Keratinocyte (primary cell): Measurements from ENCODE around the gene GPRASP3. TPM values are rescaled to one million over a fixed set of nuclear protein-coding genes. Genes with fewer than 3 reads are reported as not detected.
A peak's percentile ranks its signal among the peaks of the same experiment; 100 is the strongest.

Source experiments
- DNase-seq: peaks from one replicate; pipeline ENCODE4 v3.0.0-alpha.2; 2011; ENCODE audit warnings: low read depth, missing footprints, low spot score
- FAIRE-seq: peaks from 2 replicates; lab custom pipeline; 2011; peaks lifted over from hg19 to GRCh38; lab: Jason Lieb, UNC
- H2AFZ ChIP-seq: 2 replicates; pipeline ENCODE4 v1.6.0; 2012; ENCODE audit warnings: low read length, control low read depth, inconsistent platforms; ENCODE audit not compliant: control insufficient read depth
- H3K27ac ChIP-seq: 2 replicates; pipeline ENCODE4 v1.5.1; 2011; ENCODE audit warnings: low read length; ENCODE audit not compliant: control insufficient read depth, insufficient read depth
- H3K27me3 ChIP-seq: 3 replicates; pipeline ENCODE4 v1.6.0; 2011; ENCODE audit warnings: low read length; ENCODE audit not compliant: control insufficient read depth, insufficient read depth; ENCODE audit errors: extremely low read depth
- H3K36me3 ChIP-seq, 2 experiments: 2 replicates in 1 of 2; 3 replicates in 1 of 2; pipeline ENCODE4 v1.5.1; 2011; ENCODE audit warnings: low read length in 2 of 2, mild to moderate bottlenecking in 1 of 2; ENCODE audit not compliant: control insufficient read depth in 2 of 2, insufficient read depth in 2 of 2; ENCODE audit errors: extremely low read depth in 1 of 2
- H3K4me1 ChIP-seq: 3 replicates; pipeline ENCODE4 v1.5.1; 2011; ENCODE audit warnings: low read length; ENCODE audit not compliant: control insufficient read depth, insufficient read depth; ENCODE audit errors: extremely low read depth
- H3K4me2 ChIP-seq: 3 replicates; pipeline ENCODE4 v1.6.0; 2011; ENCODE audit warnings: low read depth, low read length; ENCODE audit not compliant: control insufficient read depth, insufficient read depth; ENCODE audit errors: extremely low read depth
- H3K4me3 ChIP-seq, 3 experiments: fragments of 200-600 bp in 1 of 3; sonication (generic) in 1 of 3; 2 replicates in 2 of 3; 3 replicates in 1 of 3; pipeline ENCODE4 v1.5.1; 2011 to 2016; ENCODE audit warnings: low read length in 3 of 3, mild to moderate bottlenecking in 3 of 3, control low read depth in 2 of 3, inconsistent platforms in 1 of 3, low read depth in 1 of 3, mixed read lengths in 1 of 3, mixed run types in 1 of 3, moderate library complexity in 1 of 3; ENCODE audit not compliant: control insufficient read depth in 2 of 3, insufficient read depth in 2 of 3; ENCODE audit errors: extremely low read depth in 1 of 3
- H3K79me2 ChIP-seq: 2 replicates; pipeline ENCODE4 v1.6.0; 2012; ENCODE audit warnings: low read length; ENCODE audit not compliant: control insufficient read depth, insufficient read depth
- H3K9ac ChIP-seq: 3 replicates; pipeline ENCODE4 v1.6.0; 2011; ENCODE audit warnings: low read length; ENCODE audit not compliant: control insufficient read depth, insufficient read depth; ENCODE audit errors: extremely low read depth
- H3K9me1 ChIP-seq: 3 replicates; pipeline ENCODE4 v1.6.0; 2011; ENCODE audit warnings: low read length; ENCODE audit not compliant: control insufficient read depth, insufficient read depth; ENCODE audit errors: extremely low read depth
- H3K9me3 ChIP-seq: 2 replicates; pipeline ENCODE4 v1.5.1; 2012; ENCODE audit warnings: low read depth, low read length; ENCODE audit not compliant: control insufficient read depth
- H4K20me1 ChIP-seq: 3 replicates; pipeline ENCODE4 v1.6.0; 2011; ENCODE audit warnings: low read length; ENCODE audit not compliant: control insufficient read depth, insufficient read depth; ENCODE audit errors: extremely low read depth
- CTCF ChIP-seq, 3 experiments: IDR thresholded peaks in 1 of 3; conservative IDR thresholded peaks in 1 of 3; optimal IDR thresholded peaks in 1 of 3; 2 replicates in 2 of 3; 3 replicates in 1 of 3; pipeline versions ENCODE3 to v1.5.1; 2011; ENCODE audit warnings: low read length in 3 of 3, mild to moderate bottlenecking in 3 of 3, moderate library complexity in 2 of 3, control low read depth in 1 of 3, inconsistent platforms in 1 of 3; ENCODE audit not compliant: insufficient read depth in 2 of 3; ENCODE audit errors: extremely low read depth in 1 of 3
- EZH2 ChIP-seq: IDR thresholded peaks from one replicate; pipeline ENCODE4 v1.6.1; 2012; ENCODE audit warnings: inconsistent platforms, mild to moderate bottlenecking, low read length, moderate library complexity
- dilution Hi-C: fragments of 300-500 bp; cut with MboI; formaldehyde crosslinking; loops from one replicate; pipeline ENCODE4 v1.7.0; 2020; ENCODE audit warnings: low sequenced_read_pairs; ENCODE audit not compliant: extremely low pct_ligation_motif_present
- polyA plus RNA-seq, 5 experiments: library from polyadenylated mRNA; depleted of rRNA in 3 of 5; stranded (reverse) in 3 of 5; stranded (forward) in 1 of 5; unstranded in 1 of 5; fragments of >200 nt; gene quantifications; 1 replicate in 1 of 5; 2 replicates in 3 of 5; 3 replicates in 1 of 5; pipeline versions ENCODE4 v1.2.1 to v1.2.3, GENCODE V29; 2011 to 2012; ENCODE audit warnings: missing spikeins in 2 of 5, low read depth in 1 of 5, low replicate concordance in 1 of 5

GPRASP3 gene
- polyA plus RNA-seq, 1 donor (not counting 4 experiments of a cell fraction or from before 2014, with no cell fraction given), result 3.1 TPM

- dilution Hi-C loops, result no loop called here
- Histone ChIP-seq H3K4me3 (peak overlapping the region; percentile 45 to 55 (median 48)), H3K27me3 (no peaks in the 10 kb centered on the region), H3K36me3 (no peaks in the 10 kb centered on the region), H3K9me1 (no peaks in the 10 kb centered on the region), H3K4me2 (peak overlapping the region; percentile 54), H2AFZ (peak overlapping the region; percentile 57), H3K9me3 (no peaks in the 10 kb centered on the region), H3K79me2 (no peaks in the 10 kb centered on the region), H3K27ac (no peak overlapping the region), H3K9ac (no peak overlapping the region), H3K4me1 (no peaks in the 10 kb centered on the region), H4K20me1 (no peaks in the 10 kb centered on the region)
- DNase-seq (no peak), FAIRE-seq (no peak)
- TF ChIP-seq EZH2 (no peak), CTCF (optimal IDR thresholded peaks at IDR 0.05 in 1 of 3, IDR thresholded peaks at IDR 0.05 in 1 of 3, conservative IDR thresholded peaks at IDR 0.05 in 1 of 3; ENCODE audit: extremely low read depth in 1 of 3, insufficient read depth in 2 of 3, low read length in 3 of 3) (no peak)
Observed at GRCh38 chrX:102745857-102746584, 25.5 kb downstream of the GPRASP3 start.

DNA sequence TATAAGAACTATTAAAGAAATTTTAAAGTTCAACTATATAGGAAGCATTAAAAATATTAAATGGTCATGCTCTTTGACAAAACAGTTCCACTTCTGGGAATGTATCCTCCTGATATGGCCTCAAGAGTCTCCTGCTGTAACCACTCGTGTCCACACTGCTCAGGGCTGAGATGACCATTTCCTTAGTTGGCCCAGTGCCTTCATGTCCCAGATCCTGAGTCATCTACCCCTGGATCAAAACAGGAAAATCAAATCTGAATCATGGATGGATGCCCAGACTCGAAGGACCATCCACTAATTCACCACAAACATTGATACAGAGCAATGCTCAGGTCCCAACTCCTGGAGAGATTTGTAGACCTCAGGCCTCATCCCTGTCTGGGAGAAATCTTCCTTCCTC is 44.7 kb downstream of the GPRASP3 start:
- FAIRE-seq, result no peak
- no peak for TF ChIP-seq EZH2
- TF ChIP-seq CTCF (optimal IDR thresholded peaks at IDR 0.05 in 1 of 3, IDR thresholded peaks at IDR 0.05 in 1 of 3, conservative IDR thresholded peaks at IDR 0.05 in 1 of 3; ENCODE audit: extremely low read depth in 1 of 3, insufficient read depth in 2 of 3, low read length in 3 of 3), result no peak
- Histone ChIP-seq H4K20me1 (no peaks in the 10 kb centered on the region), H3K4me2 (no peak overlapping the region), H2AFZ (no peak overlapping the region), H3K27me3 (no peaks in the 10 kb centered on the region), H3K4me3 (no peak overlapping the region), H3K79me2 (peaks cover 9% of the 10 kb centered on the region), H3K4me1 (peaks cover 6% of the 10 kb centered on the region), H3K27ac (no peak overlapping the region), H3K9me3 (no peaks in the 10 kb centered on the region), H3K36me3 (no peaks in the 10 kb centered on the region), H3K9ac (no peak overlapping the region), H3K9me1 (no peaks in the 10 kb centered on the region)
- no peak for DNase-seq
- dilution Hi-C loops, result no loop called here
